ENCODE data around the gene ZNF263. TPM values are rescaled to one million over a fixed set of nuclear protein-coding genes. Genes with fewer than 3 reads are reported as not detected.

The ZNF263 gene
- total RNA-seq, 1 experiment from 2014 or later, result 30.9 TPM

GRCh38 chr16:3249451-3249850 is 33.8 kb upstream of the ZNF263 start:
- TF ChIP-seq CTCF (IDR thresholded peaks at IDR 0.05; ENCODE audit: unreplicated experiment), result no peak
- CTCF ChIA-PET, result interaction anchor here (0.6 to 1.0 kb wide), 3 partner anchors 11 to 65 kb away, joined by 3 to 5 read pairs (median 3); no protein-coding TSS in a partner anchor
- BruUV-seq (replicated peaks), result no TSS peak
- Mint-ChIP-seq H3K27me3 (ENCODE audit: insufficient read depth, unreplicated experiment) (no peaks in the 10 kb centered on the region), H3K4me3 (ENCODE audit: unreplicated experiment) (no peak overlapping the region), H3K9me3 (ENCODE audit: unreplicated experiment) (peaks cover 5% of the 10 kb centered on the region), H3K36me3 (ENCODE audit: insufficient read depth, unreplicated experiment) (peaks cover 5% of the 10 kb centered on the region), H3K27ac (ENCODE audit: low read depth, unreplicated experiment) (no peak overlapping the region), H3K4me1 (ENCODE audit: insufficient read depth, unreplicated experiment) (no peaks in the 10 kb centered on the region)
- intact Hi-C loops (cut with micrococcal nuclease), result no loop called here
- POLR2A ChIA-PET, result interaction anchor here (0.6 to 1.9 kb wide), 2 partner anchors 11 to 14 kb away, joined by 3 to 6 read pairs; no protein-coding TSS in a partner anchor
- no peak for DNase-seq (ENCODE audit: unreplicated experiment)

- Mint-ChIP-seq H3K36me3 (ENCODE audit: insufficient read depth, unreplicated experiment) (peaks cover 16% of the 10 kb centered on the region), H3K9me3 (ENCODE audit: unreplicated experiment) (no peaks in the 10 kb centered on the region), H3K4me1 (ENCODE audit: insufficient read depth, unreplicated experiment) (no peaks in the 10 kb centered on the region), H3K4me3 (ENCODE audit: unreplicated experiment) (no peak overlapping the region), H3K27ac (ENCODE audit: low read depth, unreplicated experiment) (no peak overlapping the region), H3K27me3 (ENCODE audit: insufficient read depth, unreplicated experiment) (no peaks in the 10 kb centered on the region)
- POLR2A ChIA-PET, result interaction anchor here (0.6 to 2.2 kb wide), 3 partner anchors 10 to 30 kb away, joined by 3 to 17 read pairs (median 4); no protein-coding TSS in a partner anchor
- no peak for TF ChIP-seq CTCF (IDR thresholded peaks at IDR 0.05; ENCODE audit: unreplicated experiment)
- BruUV-seq (replicated peaks), result no TSS peak
- peak; percentile 48 for DNase-seq (ENCODE audit: unreplicated experiment)
- intact Hi-C loops (cut with micrococcal nuclease), result no loop called here
- CTCF ChIA-PET, result no interaction called here
Measured at GRCh38 chr16:3252967-3253366, 30.3 kb upstream of the ZNF263 start.

GRCh38 chr16:3254309-3254708 is 29.0 kb upstream of the ZNF263 start:
- ChIA-PET POLR2A (interaction anchor here (0.5 to 2.2 kb wide), 2 partner anchors 9 to 56 kb away, joined by 4 to 17 read pairs; no protein-coding TSS in a partner anchor), CTCF (interaction anchor here (0.8 kb wide), 1 partner anchor 9 kb away, joined by 3 read pairs; no protein-coding TSS in a partner anchor)
- no peak for DNase-seq (ENCODE audit: unreplicated experiment)
- Mint-ChIP-seq H3K36me3 (ENCODE audit: insufficient read depth, unreplicated experiment) (peaks cover 21% of the 10 kb centered on the region), H3K4me1 (ENCODE audit: insufficient read depth, unreplicated experiment) (no peaks in the 10 kb centered on the region), H3K9me3 (ENCODE audit: unreplicated experiment) (no peaks in the 10 kb centered on the region), H3K27me3 (ENCODE audit: insufficient read depth, unreplicated experiment) (no peaks in the 10 kb centered on the region), H3K27ac (ENCODE audit: low read depth, unreplicated experiment) (no peak overlapping the region), H3K4me3 (ENCODE audit: unreplicated experiment) (no peak overlapping the region)
- no TSS peak for BruUV-seq (replicated peaks)
- intact Hi-C loops (cut with micrococcal nuclease), result no loop called here
- TF ChIP-seq CTCF (IDR thresholded peaks at IDR 0.05; ENCODE audit: unreplicated experiment), result no peak

GRCh38 chr16:3256146-3256865 is 27.0 kb upstream of the ZNF263 start, which contains the start of gene MEFV:
TSS of gene MEFV (minus strand) at chr16:3256633. CDS start at chr16:3256587, 46 bp downstream.
- Mint-ChIP-seq H3K4me1 (ENCODE audit: insufficient read depth, unreplicated experiment) (no peaks in the 10 kb centered on the region), H3K27ac (ENCODE audit: low read depth, unreplicated experiment) (no peak within 1 kb of the TSS), H3K36me3 (ENCODE audit: insufficient read depth, unreplicated experiment) (peaks cover 17% of the 10 kb centered on the region), H3K4me3 (ENCODE audit: unreplicated experiment) (no peak within 1 kb of the TSS), H3K27me3 (ENCODE audit: insufficient read depth, unreplicated experiment) (no peaks in the 10 kb centered on the region), H3K9me3 (ENCODE audit: unreplicated experiment) (no peaks in the 10 kb centered on the region)
- TF ChIP-seq CTCF (IDR thresholded peaks at IDR 0.05; ENCODE audit: unreplicated experiment), result no peak
- BruUV-seq (replicated peaks), result no TSS peak
- ChIA-PET CTCF (no interaction called here), POLR2A (no interaction called here)
- intact Hi-C loops (cut with micrococcal nuclease), result no loop called here
- peak; percentile 94 for DNase-seq (ENCODE audit: unreplicated experiment)

All from MCF 10A (cell line).